Thyroid gland (tissue), 4 donors: ENCODE results near the gene SMIM41.

Experiments used
- POLR2A ChIP-seq, 2 donors: fragments of 450-650 bp; IDR thresholded peaks; one replicate each; pipeline ENCODE4 v1.6.1; 2017; ENCODE audit warnings: antibody characterized with exemption in 2 of 2, mild to moderate bottlenecking in 2 of 2, moderate library complexity in 1 of 2
- TF ChIP-seq, protein P1 (sequence below), 6 experiments: fragments of 200-600 bp in 3 of 6; fragments of 450-650 bp in 3 of 6; sonication (generic) in 3 of 6; IDR thresholded peaks; one replicate each; pipeline ENCODE4 v1.5.1; 2016 to 2019; ENCODE audit warnings: antibody characterized with exemption in 6 of 6, mild to moderate bottlenecking in 2 of 6, inconsistent platforms in 1 of 6, moderate library complexity in 1 of 6

DNA sequence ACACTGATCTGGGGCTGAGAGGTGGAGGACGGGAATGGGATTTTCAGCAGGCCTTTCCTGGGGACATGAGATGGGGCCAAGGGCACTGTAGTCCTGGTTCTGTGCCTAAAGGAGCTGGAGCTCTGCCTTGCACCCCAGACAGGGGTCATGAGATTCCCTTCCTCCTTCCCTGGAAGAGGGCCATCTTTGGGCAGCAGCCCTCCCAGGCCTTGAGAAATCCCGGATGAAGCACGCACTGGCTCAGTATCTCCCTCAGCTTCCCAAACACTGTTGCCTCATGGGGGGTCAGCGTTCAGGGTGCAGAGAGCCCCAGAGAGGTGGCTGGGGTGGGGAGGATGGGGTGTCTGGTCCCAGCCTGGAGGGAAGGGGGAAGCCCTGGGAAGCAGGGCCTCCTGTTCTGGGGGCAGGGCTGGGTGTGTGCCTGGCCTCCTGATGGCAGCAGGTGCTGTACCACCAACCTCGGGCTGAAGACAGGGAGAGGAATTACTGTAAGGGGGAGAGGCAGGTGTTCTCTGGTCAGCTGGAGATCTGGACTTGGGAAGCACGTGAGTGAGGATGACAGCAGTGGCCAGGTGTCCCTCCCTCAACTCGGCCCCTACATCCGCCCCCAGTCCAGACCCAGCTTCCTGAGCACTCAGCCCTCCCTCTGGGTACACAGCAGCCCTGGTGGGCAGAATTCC lies 36.7 kb upstream of the SMIM41 start:
- TF ChIP-seq, protein P1, sequence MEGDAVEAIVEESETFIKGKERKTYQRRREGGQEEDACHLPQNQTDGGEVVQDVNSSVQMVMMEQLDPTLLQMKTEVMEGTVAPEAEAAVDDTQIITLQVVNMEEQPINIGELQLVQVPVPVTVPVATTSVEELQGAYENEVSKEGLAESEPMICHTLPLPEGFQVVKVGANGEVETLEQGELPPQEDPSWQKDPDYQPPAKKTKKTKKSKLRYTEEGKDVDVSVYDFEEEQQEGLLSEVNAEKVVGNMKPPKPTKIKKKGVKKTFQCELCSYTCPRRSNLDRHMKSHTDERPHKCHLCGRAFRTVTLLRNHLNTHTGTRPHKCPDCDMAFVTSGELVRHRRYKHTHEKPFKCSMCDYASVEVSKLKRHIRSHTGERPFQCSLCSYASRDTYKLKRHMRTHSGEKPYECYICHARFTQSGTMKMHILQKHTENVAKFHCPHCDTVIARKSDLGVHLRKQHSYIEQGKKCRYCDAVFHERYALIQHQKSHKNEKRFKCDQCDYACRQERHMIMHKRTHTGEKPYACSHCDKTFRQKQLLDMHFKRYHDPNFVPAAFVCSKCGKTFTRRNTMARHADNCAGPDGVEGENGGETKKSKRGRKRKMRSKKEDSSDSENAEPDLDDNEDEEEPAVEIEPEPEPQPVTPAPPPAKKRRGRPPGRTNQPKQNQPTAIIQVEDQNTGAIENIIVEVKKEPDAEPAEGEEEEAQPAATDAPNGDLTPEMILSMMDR (IDR thresholded peaks at IDR 0.05): no peak
- no peak for TF ChIP-seq POLR2A (IDR thresholded peaks at IDR 0.05)
